GM12878 (cell line): ENCODE measurements around the gene GTPBP3. TPM values are rescaled to one million over a fixed set of nuclear protein-coding genes. Genes with fewer than 3 reads are reported as not detected.

Source experiments
- ESRRA ChIP-seq: IDR thresholded peaks from 2 replicates; pipeline ENCODE4 v1.6.1; 2012; ENCODE audit warnings: mild to moderate bottlenecking, low read length, improper control_type of control experiment
- KDM1A ChIP-seq: fragments of 200-600 bp; sonication (generic); IDR thresholded peaks from 2 replicates; pipeline ENCODE4 v1.6.1; 2016; ENCODE audit warnings: borderline replicate concordance
- KLF5 ChIP-seq: fragments of 450-650 bp; IDR thresholded peaks from 2 replicates; pipeline ENCODE4 v1.6.1; 2014; ENCODE audit warnings: mild to moderate bottlenecking; ENCODE audit not compliant: partially characterized antibody
- NFXL1 ChIP-seq: fragments of 450-650 bp; IDR thresholded peaks from 2 replicates; pipeline ENCODE4 v1.6.1; 2017; ENCODE audit warnings: antibody characterized with exemption, mild to moderate bottlenecking, borderline replicate concordance
- NRF1 ChIP-seq: conservative IDR thresholded peaks from 2 replicates; pipeline ENCODE4 v1.6.1; 2011; ENCODE audit warnings: mild to moderate bottlenecking, low read depth, low read length, improper control_type of control experiment
- ZBED1 ChIP-seq: IDR thresholded peaks from 2 replicates; pipeline ENCODE4 v1.6.1; 2016; ENCODE audit warnings: borderline replicate concordance
- polyA plus RNA-seq, 11 experiments: library from polyadenylated mRNA; depleted of rRNA in 4 of 11; unstranded in 6 of 11; stranded (reverse) in 5 of 11; fragments of >200 nt; fragmentation: Nextera tagmentation in 4 of 11; fragmentation: Illumina TruSeq in 1 of 11; extraction: Ambion mirVana in 4 of 11; extraction: Trizol in 1 of 11; gene quantifications; 1 replicate in 1 of 11; 2 replicates in 10 of 11; pipeline versions ENCODE4 v1.2.1 to v1.2.3, GENCODE V29; 2011 to 2016; ENCODE audit warnings: inconsistent platforms in 2 of 11, missing spikeins in 2 of 11, low read depth in 1 of 11
- total RNA-seq, 4 experiments: library from RNA; depleted of rRNA in 3 of 4; stranded (reverse); fragments of >200 nt in 3 of 4; fragmentation: Illumina TruSeq in 1 of 4; extraction: Trizol in 1 of 4; gene quantifications; 2 replicates each; pipeline versions ENCODE4 v1.2.1 to v1.2.3, GENCODE V29; 2013 to 2021
- TF ChIP-seq, protein P1 (sequence below): fragments of 450-650 bp; IDR thresholded peaks from 2 replicates; pipeline ENCODE4 v1.6.1; 2017; ENCODE audit warnings: mild to moderate bottlenecking, moderate library complexity
- TF ChIP-seq, protein P2 (sequence below): fragments of 450-650 bp; conservative IDR thresholded peaks from 2 replicates; pipeline ENCODE4 v1.6.1; 2017; ENCODE audit warnings: mild to moderate bottlenecking, moderate library complexity
- TF ChIP-seq, protein P3 (sequence below): fragments of 450-650 bp; IDR thresholded peaks from 2 replicates; pipeline ENCODE4 v1.6.1; 2016; ENCODE audit warnings: mild to moderate bottlenecking, moderate library complexity, borderline replicate concordance
- TF ChIP-seq, protein P4 (sequence below): IDR thresholded peaks from 2 replicates; pipeline ENCODE4 v1.6.1; 2012; ENCODE audit warnings: low read depth, low read length, improper control_type of control experiment
- TF ChIP-seq, protein P5 (sequence below): fragments of 150-350 bp; IDR thresholded peaks from 2 replicates; pipeline ENCODE4 v1.6.1; 2014; ENCODE audit warnings: mild to moderate bottlenecking, low read depth, low read length

Gene GTPBP3
- total and polyA plus RNA-seq, 10 of the 15 experiments (the other 5 are each of a cell fraction or from before 2014, with no cell fraction given), result 2.9 to 46.8 (median 15.4) TPM

DNA sequence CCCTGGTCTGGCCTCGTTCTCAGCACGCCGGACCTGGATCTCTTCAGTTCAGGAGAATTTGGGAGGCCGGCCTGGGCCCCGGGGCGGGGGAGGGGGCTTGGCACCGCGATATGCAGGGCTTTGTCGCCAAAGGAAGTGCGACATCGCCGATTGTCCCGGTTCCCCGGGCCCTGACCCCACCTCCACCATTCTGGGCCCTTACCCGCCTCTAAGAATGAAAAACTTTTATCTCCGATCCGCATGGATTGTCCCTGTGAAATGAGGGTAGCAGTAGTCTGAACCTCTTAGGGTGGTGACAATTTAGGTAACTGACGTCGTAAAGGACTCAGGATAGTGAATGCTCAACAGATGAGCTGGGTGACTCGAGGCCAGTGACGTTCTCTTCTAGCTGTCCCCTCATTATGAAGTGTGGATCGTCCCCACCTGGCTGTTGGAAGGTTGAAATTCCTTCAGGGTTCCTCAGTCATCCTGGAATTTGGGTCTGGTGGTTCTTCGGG lies 27.3 kb upstream of the GTPBP3 start (continued):
- TF ChIP-seq, protein P1, sequence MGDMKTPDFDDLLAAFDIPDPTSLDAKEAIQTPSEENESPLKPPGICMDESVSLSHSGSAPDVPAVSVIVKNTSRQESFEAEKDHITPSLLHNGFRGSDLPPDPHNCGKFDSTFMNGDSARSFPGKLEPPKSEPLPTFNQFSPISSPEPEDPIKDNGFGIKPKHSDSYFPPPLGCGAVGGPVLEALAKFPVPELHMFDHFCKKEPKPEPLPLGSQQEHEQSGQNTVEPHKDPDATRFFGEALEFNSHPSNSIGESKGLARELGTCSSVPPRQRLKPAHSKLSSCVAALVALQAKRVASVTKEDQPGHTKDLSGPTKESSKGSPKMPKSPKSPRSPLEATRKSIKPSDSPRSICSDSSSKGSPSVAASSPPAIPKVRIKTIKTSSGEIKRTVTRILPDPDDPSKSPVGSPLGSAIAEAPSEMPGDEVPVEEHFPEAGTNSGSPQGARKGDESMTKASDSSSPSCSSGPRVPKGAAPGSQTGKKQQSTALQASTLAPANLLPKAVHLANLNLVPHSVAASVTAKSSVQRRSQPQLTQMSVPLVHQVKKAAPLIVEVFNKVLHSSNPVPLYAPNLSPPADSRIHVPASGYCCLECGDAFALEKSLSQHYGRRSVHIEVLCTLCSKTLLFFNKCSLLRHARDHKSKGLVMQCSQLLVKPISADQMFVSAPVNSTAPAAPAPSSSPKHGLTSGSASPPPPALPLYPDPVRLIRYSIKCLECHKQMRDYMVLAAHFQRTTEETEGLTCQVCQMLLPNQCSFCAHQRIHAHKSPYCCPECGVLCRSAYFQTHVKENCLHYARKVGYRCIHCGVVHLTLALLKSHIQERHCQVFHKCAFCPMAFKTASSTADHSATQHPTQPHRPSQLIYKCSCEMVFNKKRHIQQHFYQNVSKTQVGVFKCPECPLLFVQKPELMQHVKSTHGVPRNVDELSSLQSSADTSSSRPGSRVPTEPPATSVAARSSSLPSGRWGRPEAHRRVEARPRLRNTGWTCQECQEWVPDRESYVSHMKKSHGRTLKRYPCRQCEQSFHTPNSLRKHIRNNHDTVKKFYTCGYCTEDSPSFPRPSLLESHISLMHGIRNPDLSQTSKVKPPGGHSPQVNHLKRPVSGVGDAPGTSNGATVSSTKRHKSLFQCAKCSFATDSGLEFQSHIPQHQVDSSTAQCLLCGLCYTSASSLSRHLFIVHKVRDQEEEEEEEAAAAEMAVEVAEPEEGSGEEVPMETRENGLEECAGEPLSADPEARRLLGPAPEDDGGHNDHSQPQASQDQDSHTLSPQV, result no peak
- TF ChIP-seq NFXL1, result no peak
- TF ChIP-seq KLF5, result no peak
- TF ChIP-seq ESRRA, result no peak
- TF ChIP-seq, protein P2, sequence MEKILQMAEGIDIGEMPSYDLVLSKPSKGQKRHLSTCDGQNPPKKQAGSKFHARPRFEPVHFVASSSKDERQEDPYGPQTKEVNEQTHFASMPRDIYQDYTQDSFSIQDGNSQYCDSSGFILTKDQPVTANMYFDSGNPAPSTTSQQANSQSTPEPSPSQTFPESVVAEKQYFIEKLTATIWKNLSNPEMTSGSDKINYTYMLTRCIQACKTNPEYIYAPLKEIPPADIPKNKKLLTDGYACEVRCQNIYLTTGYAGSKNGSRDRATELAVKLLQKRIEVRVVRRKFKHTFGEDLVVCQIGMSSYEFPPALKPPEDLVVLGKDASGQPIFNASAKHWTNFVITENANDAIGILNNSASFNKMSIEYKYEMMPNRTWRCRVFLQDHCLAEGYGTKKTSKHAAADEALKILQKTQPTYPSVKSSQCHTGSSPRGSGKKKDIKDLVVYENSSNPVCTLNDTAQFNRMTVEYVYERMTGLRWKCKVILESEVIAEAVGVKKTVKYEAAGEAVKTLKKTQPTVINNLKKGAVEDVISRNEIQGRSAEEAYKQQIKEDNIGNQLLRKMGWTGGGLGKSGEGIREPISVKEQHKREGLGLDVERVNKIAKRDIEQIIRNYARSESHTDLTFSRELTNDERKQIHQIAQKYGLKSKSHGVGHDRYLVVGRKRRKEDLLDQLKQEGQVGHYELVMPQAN, result no peak
- TF ChIP-seq, protein P3, sequence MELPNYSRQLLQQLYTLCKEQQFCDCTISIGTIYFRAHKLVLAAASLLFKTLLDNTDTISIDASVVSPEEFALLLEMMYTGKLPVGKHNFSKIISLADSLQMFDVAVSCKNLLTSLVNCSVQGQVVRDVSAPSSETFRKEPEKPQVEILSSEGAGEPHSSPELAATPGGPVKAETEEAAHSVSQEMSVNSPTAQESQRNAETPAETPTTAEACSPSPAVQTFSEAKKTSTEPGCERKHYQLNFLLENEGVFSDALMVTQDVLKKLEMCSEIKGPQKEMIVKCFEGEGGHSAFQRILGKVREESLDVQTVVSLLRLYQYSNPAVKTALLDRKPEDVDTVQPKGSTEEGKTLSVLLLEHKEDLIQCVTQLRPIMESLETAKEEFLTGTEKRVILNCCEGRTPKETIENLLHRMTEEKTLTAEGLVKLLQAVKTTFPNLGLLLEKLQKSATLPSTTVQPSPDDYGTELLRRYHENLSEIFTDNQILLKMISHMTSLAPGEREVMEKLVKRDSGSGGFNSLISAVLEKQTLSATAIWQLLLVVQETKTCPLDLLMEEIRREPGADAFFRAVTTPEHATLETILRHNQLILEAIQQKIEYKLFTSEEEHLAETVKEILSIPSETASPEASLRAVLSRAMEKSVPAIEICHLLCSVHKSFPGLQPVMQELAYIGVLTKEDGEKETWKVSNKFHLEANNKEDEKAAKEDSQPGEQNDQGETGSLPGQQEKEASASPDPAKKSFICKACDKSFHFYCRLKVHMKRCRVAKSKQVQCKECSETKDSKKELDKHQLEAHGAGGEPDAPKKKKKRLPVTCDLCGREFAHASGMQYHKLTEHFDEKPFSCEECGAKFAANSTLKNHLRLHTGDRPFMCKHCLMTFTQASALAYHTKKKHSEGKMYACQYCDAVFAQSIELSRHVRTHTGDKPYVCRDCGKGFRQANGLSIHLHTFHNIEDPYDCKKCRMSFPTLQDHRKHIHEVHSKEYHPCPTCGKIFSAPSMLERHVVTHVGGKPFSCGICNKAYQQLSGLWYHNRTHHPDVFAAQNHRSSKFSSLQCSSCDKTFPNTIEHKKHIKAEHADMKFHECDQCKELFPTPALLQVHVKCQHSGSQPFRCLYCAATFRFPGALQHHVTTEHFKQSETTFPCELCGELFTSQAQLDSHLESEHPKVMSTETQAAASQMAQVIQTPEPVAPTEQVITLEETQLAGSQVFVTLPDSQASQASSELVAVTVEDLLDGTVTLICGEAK, result 0 out of 2 replicates have a peak, but pooled peaks have one; percentile 18
- TF ChIP-seq, protein P4, sequence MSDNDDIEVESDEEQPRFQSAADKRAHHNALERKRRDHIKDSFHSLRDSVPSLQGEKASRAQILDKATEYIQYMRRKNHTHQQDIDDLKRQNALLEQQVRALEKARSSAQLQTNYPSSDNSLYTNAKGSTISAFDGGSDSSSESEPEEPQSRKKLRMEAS, result no peak
- no peak for TF ChIP-seq KDM1A
- TF ChIP-seq NRF1, result no peak
- TF ChIP-seq ZBED1, result peak; percentile 59; the same call in 1 of the 2 replicates
- TF ChIP-seq, protein P5, sequence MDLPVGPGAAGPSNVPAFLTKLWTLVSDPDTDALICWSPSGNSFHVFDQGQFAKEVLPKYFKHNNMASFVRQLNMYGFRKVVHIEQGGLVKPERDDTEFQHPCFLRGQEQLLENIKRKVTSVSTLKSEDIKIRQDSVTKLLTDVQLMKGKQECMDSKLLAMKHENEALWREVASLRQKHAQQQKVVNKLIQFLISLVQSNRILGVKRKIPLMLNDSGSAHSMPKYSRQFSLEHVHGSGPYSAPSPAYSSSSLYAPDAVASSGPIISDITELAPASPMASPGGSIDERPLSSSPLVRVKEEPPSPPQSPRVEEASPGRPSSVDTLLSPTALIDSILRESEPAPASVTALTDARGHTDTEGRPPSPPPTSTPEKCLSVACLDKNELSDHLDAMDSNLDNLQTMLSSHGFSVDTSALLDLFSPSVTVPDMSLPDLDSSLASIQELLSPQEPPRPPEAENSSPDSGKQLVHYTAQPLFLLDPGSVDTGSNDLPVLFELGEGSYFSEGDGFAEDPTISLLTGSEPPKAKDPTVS, result no peak
